SK-N-SH (cell line): ENCODE data around the gene KRTAP10-2. TPM values are rescaled to one million over a fixed set of nuclear protein-coding genes. Genes with fewer than 3 reads are reported as not detected.

Experiments
- CTCF ChIA-PET: fragments of 300-600, 350-600 bp; formaldehyde crosslinking; extraction: SDS; loops from one replicate; lab custom pipeline; 2021; lab: Yijun Ruan, JAX
- POLR2A ChIA-PET: fragments of 350-600 bp; sonication (Branson Sonifier 250); formaldehyde crosslinking; extraction: SDS; loops from one replicate; lab custom pipeline; 2020; ENCODE audit warnings: antibody characterized with exemption, inconsistent platforms; lab: Yijun Ruan, JAX
- DNase-seq: peaks from one replicate; pipeline ENCODE4 v3.0.0; 2012
- H2AFZ ChIP-seq: fragments of 200-600 bp; sonication (generic); 2 replicates; pipeline ENCODE4 v1.8.1; 2016; ENCODE audit warnings: antibody characterized with exemption, mild to moderate bottlenecking, low read depth
- H3F3A ChIP-seq: fragments of 200-600 bp; sonication (generic); replicated peaks from 2 replicates; pipeline ENCODE3; 2016; ENCODE audit warnings: antibody characterized with exemption, mild to moderate bottlenecking; ENCODE audit not compliant: insufficient read depth
- H3K27ac ChIP-seq, 2 experiments: fragments of 200-500 bp in 1 of 2; fragments of 200-600 bp in 1 of 2; sonication (Bioruptor generic) in 1 of 2; sonication (generic), shearing (Covaris generic) in 1 of 2; 2 replicates each; pipeline versions ENCODE4 v1.5.1 to v1.6.1; 2014 to 2016; ENCODE audit warnings: low read depth in 2 of 2, inconsistent platforms in 1 of 2, low read length in 1 of 2, mild to moderate bottlenecking in 1 of 2, mixed read lengths in 1 of 2
- H3K27me3 ChIP-seq: fragments of 200-600 bp; sonication (generic), shearing (Covaris generic); 2 replicates; pipeline ENCODE4 v1.6.1; 2016; ENCODE audit warnings: mixed run types; ENCODE audit not compliant: insufficient read depth
- H3K36me3 ChIP-seq, 2 experiments: fragments of 200-500 bp in 1 of 2; fragments of 200-600 bp in 1 of 2; sonication (Bioruptor generic) in 1 of 2; sonication (generic) in 1 of 2; replicated peaks in 1 of 2; 2 replicates each; pipeline versions ENCODE3 to v1.5.1; 2014 to 2016; ENCODE audit warnings: low read length in 1 of 2, mild to moderate bottlenecking in 1 of 2; ENCODE audit not compliant: insufficient read depth in 2 of 2, control insufficient read depth in 1 of 2
- H3K4me1 ChIP-seq, 2 experiments: fragments of 200-500 bp in 1 of 2; fragments of 200-600 bp in 1 of 2; sonication (Bioruptor generic) in 1 of 2; sonication (generic), shearing (Covaris generic) in 1 of 2; 2 replicates each; pipeline versions ENCODE4 v1.5.1 to v1.6.1; 2014 to 2016; ENCODE audit warnings: low read depth in 1 of 2, low read length in 1 of 2, mixed run types in 1 of 2; ENCODE audit not compliant: insufficient read depth in 2 of 2, control insufficient read depth in 1 of 2
- H3K4me2 ChIP-seq: fragments of 200-600 bp; sonication (generic), shearing (Covaris generic); 2 replicates; pipeline ENCODE4 v1.6.1; 2017; ENCODE audit warnings: mixed run types
- H3K4me3 ChIP-seq, 2 experiments: fragments of 200-500 bp in 1 of 2; fragments of 200-600 bp in 1 of 2; sonication (Bioruptor generic) in 1 of 2; sonication (generic), shearing (Covaris generic) in 1 of 2; 2 replicates each; pipeline versions ENCODE4 v1.5.1 to v1.8.1; 2014 to 2016; ENCODE audit warnings: low read depth in 2 of 2, inconsistent platforms in 1 of 2, low read length in 1 of 2, mild to moderate bottlenecking in 1 of 2, mixed read lengths in 1 of 2, moderate library complexity in 1 of 2
- H3K79me2 ChIP-seq: fragments of 200-600 bp; sonication (generic); 2 replicates; pipeline ENCODE4 v1.8.1; 2017; ENCODE audit warnings: mild to moderate bottlenecking; ENCODE audit not compliant: insufficient read depth
- H3K9ac ChIP-seq: fragments of 200-600 bp; sonication (generic); 2 replicates; pipeline ENCODE4 v1.6.1; 2017; ENCODE audit warnings: mixed run types
- H3K9me2 ChIP-seq: fragments of 200-600 bp; sonication (generic); 2 replicates; pipeline ENCODE4 v1.6.1; 2017; ENCODE audit warnings: mixed run types
- H3K9me3 ChIP-seq: fragments of 200-600 bp; sonication (generic); 2 replicates; pipeline ENCODE4 v1.6.1; 2017; ENCODE audit warnings: mixed run types, mild to moderate bottlenecking, moderate library complexity
- H4K20me1 ChIP-seq: fragments of 200-600 bp; sonication (generic); 2 replicates; pipeline ENCODE4 v1.6.1; 2017; ENCODE audit warnings: mild to moderate bottlenecking, mixed run types; ENCODE audit not compliant: insufficient read depth
- CHD2 ChIP-seq: fragments of 150-350 bp; IDR thresholded peaks from 2 replicates; pipeline ENCODE4 v1.6.1; 2018; ENCODE audit warnings: low read length; ENCODE audit not compliant: partially characterized antibody
- EP300 ChIP-seq, 2 experiments: IDR thresholded peaks; 2 replicates each; pipeline versions ENCODE4 v1.4.0 to v1.6.1; 2012; ENCODE audit warnings: borderline replicate concordance in 1 of 2, low read depth in 1 of 2, low read length in 1 of 2
- FOSL2 ChIP-seq: IDR thresholded peaks from 2 replicates; pipeline ENCODE4 v1.4.0; 2012; ENCODE audit warnings: low read depth, mild to moderate bottlenecking, moderate library complexity, borderline replicate concordance
- FOXJ3 ChIP-seq: sonication (generic); formaldehyde crosslinking; IDR thresholded peaks from 2 replicates; pipeline ENCODE4 v1.5.1; 2020; ENCODE audit warnings: mild to moderate bottlenecking, missing genetic modification reagents
- GATA2 ChIP-seq: sonication (generic); formaldehyde crosslinking; IDR thresholded peaks from 2 replicates; pipeline ENCODE4 v1.5.0; 2020; ENCODE audit warnings: mild to moderate bottlenecking, missing genetic modification reagents
- JUND ChIP-seq: IDR thresholded peaks from 2 replicates; pipeline ENCODE4 v1.4.0; 2012
- MEF2A ChIP-seq: IDR thresholded peaks from 2 replicates; pipeline ENCODE4 v1.4.0; 2012; ENCODE audit warnings: low read depth, borderline replicate concordance
- MXI1 ChIP-seq: IDR thresholded peaks from 2 replicates; pipeline ENCODE4 v1.6.1; 2012; ENCODE audit warnings: mild to moderate bottlenecking, low read depth, low read length, improper control_type of control experiment
- POLR2AphosphoS5 ChIP-seq: IDR thresholded peaks from 2 replicates; pipeline ENCODE4 v1.6.1; 2012; ENCODE audit warnings: low read depth, low read length
- RCOR1 ChIP-seq: fragments of 150-350 bp; IDR thresholded peaks from 2 replicates; pipeline ENCODE4 v1.6.1; 2017; ENCODE audit warnings: antibody characterized with exemption, low read length
- RFX5 ChIP-seq: IDR thresholded peaks from 2 replicates; pipeline ENCODE4 v1.6.1; 2012; ENCODE audit warnings: mild to moderate bottlenecking, improper control_type of control experiment, low read length
- RXRA ChIP-seq: IDR thresholded peaks from 2 replicates; pipeline ENCODE4 v1.4.0; 2012; ENCODE audit warnings: low read depth, mild to moderate bottlenecking, borderline replicate concordance
- TAF1 ChIP-seq: IDR thresholded peaks from 2 replicates; pipeline ENCODE4 v1.6.1; 2012; ENCODE audit warnings: low read depth, mild to moderate bottlenecking, low read length, moderate library complexity, borderline replicate concordance
- TCF12 ChIP-seq: IDR thresholded peaks from 2 replicates; pipeline ENCODE4 v1.4.0; 2012
- USF2 ChIP-seq: fragments of 150-350 bp; IDR thresholded peaks from 2 replicates; pipeline ENCODE4 v1.6.1; 2017; ENCODE audit warnings: antibody characterized with exemption, low read length, low read depth, borderline replicate concordance
- YY1 ChIP-seq: IDR thresholded peaks from 2 replicates; pipeline ENCODE4 v1.4.0; 2012; ENCODE audit warnings: low read depth, mild to moderate bottlenecking
- WGBS: methylation state at CpG from one replicate; pipeline ENCODE4 v1.1.6; 2017; ENCODE audit warnings: low lambda C conversion rate; 5-methylcytosine and 5-hydroxymethylcytosine counted together
- polyA plus RNA-seq, 3 experiments: library from polyadenylated mRNA; depleted of rRNA; stranded (reverse); fragments of >200 nt; gene quantifications; 2 replicates each; pipeline ENCODE4 v1.2.3, GENCODE V29; 2012
- TF ChIP-seq, protein P1 (sequence below): fragments of 150-350 bp; IDR thresholded peaks from 2 replicates; pipeline ENCODE4 v1.6.1; 2016; ENCODE audit warnings: mild to moderate bottlenecking, low read depth, low read length
- TF ChIP-seq, protein P2 (sequence below): IDR thresholded peaks from 2 replicates; pipeline ENCODE4 v1.4.0; 2012; ENCODE audit warnings: low read depth, borderline replicate concordance
- TF ChIP-seq, protein P3 (sequence below): IDR thresholded peaks from 2 replicates; pipeline ENCODE4 v1.6.1; 2012; ENCODE audit warnings: mild to moderate bottlenecking, low read depth, low read length, moderate library complexity

The KRTAP10-2 gene
- polyA plus RNA-seq, 1 of the 3 experiments (the other 2 are of a cell fraction): not detected

- WGBS: 68% methylated on average over 20 of the region's 27 CpGs
- POLR2A ChIA-PET: interaction anchor here (0.6 kb wide), 1 partner anchor 11 kb away, joined by 3 read pairs; no protein-coding TSS in a partner anchor
- H3K4me3 ChIP-seq: no peak overlapping the region
These were observed 48.9 kb downstream of the KRTAP10-2 start for GRCh38 chr21:44502171-44502958.

More at GRCh38 chr21:44502171-44502958, 48.9 kb downstream of the KRTAP10-2 start:
- no peaks in the 10 kb centered on the region for H3K79me2 ChIP-seq
- CTCF ChIA-PET: interaction anchor here (1.0 to 1.3 kb wide), 2 partner anchors 8 to 12 kb away, joined by 4 read pairs; no protein-coding TSS in a partner anchor
- no peaks in the 10 kb centered on the region for H3K9me3 ChIP-seq
- no peaks in the 10 kb centered on the region for H3K9me2 ChIP-seq
- no peak overlapping the region for H3K4me2 ChIP-seq
- H3K27me3 ChIP-seq: peaks cover 26% of the 10 kb centered on the region
- H3K4me1 ChIP-seq: no peaks in the 10 kb centered on the region
- no peaks in the 10 kb centered on the region for H3K36me3 ChIP-seq
- TF ChIP-seq, protein P1, sequence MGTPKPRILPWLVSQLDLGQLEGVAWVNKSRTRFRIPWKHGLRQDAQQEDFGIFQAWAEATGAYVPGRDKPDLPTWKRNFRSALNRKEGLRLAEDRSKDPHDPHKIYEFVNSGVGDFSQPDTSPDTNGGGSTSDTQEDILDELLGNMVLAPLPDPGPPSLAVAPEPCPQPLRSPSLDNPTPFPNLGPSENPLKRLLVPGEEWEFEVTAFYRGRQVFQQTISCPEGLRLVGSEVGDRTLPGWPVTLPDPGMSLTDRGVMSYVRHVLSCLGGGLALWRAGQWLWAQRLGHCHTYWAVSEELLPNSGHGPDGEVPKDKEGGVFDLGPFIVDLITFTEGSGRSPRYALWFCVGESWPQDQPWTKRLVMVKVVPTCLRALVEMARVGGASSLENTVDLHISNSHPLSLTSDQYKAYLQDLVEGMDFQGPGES: no peak
- TF ChIP-seq TAF1 (no peak), JUND (no peak), EP300 (IDR thresholded peaks at IDR 0.05; ENCODE audit: borderline replicate concordance in 1 of 2, low read depth in 1 of 2, low read length in 1 of 2) (no peak), RFX5 (no peak), POLR2AphosphoS5 (no peak), CHD2 (no peak), RXRA (no peak), USF2 (no peak), FOSL2 (no peak), YY1 (no peak), MEF2A (no peak), FOXJ3 (no peak), MXI1 (no peak), RCOR1 (no peak), GATA2 (CRISPR knock-in tag) (no peak), TCF12 (no peak)
- TF ChIP-seq, protein P2, sequence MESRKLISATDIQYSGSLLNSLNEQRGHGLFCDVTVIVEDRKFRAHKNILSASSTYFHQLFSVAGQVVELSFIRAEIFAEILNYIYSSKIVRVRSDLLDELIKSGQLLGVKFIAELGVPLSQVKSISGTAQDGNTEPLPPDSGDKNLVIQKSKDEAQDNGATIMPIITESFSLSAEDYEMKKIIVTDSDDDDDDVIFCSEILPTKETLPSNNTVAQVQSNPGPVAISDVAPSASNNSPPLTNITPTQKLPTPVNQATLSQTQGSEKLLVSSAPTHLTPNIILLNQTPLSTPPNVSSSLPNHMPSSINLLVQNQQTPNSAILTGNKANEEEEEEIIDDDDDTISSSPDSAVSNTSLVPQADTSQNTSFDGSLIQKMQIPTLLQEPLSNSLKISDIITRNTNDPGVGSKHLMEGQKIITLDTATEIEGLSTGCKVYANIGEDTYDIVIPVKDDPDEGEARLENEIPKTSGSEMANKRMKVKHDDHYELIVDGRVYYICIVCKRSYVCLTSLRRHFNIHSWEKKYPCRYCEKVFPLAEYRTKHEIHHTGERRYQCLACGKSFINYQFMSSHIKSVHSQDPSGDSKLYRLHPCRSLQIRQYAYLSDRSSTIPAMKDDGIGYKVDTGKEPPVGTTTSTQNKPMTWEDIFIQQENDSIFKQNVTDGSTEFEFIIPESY: no peak
- TF ChIP-seq, protein P3, sequence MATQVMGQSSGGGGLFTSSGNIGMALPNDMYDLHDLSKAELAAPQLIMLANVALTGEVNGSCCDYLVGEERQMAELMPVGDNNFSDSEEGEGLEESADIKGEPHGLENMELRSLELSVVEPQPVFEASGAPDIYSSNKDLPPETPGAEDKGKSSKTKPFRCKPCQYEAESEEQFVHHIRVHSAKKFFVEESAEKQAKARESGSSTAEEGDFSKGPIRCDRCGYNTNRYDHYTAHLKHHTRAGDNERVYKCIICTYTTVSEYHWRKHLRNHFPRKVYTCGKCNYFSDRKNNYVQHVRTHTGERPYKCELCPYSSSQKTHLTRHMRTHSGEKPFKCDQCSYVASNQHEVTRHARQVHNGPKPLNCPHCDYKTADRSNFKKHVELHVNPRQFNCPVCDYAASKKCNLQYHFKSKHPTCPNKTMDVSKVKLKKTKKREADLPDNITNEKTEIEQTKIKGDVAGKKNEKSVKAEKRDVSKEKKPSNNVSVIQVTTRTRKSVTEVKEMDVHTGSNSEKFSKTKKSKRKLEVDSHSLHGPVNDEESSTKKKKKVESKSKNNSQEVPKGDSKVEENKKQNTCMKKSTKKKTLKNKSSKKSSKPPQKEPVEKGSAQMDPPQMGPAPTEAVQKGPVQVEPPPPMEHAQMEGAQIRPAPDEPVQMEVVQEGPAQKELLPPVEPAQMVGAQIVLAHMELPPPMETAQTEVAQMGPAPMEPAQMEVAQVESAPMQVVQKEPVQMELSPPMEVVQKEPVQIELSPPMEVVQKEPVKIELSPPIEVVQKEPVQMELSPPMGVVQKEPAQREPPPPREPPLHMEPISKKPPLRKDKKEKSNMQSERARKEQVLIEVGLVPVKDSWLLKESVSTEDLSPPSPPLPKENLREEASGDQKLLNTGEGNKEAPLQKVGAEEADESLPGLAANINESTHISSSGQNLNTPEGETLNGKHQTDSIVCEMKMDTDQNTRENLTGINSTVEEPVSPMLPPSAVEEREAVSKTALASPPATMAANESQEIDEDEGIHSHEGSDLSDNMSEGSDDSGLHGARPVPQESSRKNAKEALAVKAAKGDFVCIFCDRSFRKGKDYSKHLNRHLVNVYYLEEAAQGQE: no peak
- DNase-seq: no peak
- H4K20me1 ChIP-seq: no peaks in the 10 kb centered on the region
- H2AFZ ChIP-seq: no peak overlapping the region
- no peak overlapping the region for H3K9ac ChIP-seq
- H3F3A ChIP-seq: no peaks in the 10 kb centered on the region
- no peak overlapping the region for H3K27ac ChIP-seq
